GM12801 (cell line): ENCODE measurements around the gene SLC39A9.

Experiments
- CTCF ChIP-seq: IDR thresholded peaks from one replicate; pipeline ENCODE4 v1.5.1; 2011; ENCODE audit warnings: control low read depth; ENCODE audit not compliant: insufficient read length; ENCODE audit errors: extremely low read depth

The SLC39A9 gene

GRCh38 chr14:69500736-69501135, 102.2 kb downstream of the SLC39A9 start:
- no peak for TF ChIP-seq CTCF

GRCh38 chr14:69501423-69501838, 102.9 kb downstream of the SLC39A9 start:
- TF ChIP-seq CTCF: no peak

- TF ChIP-seq CTCF: no peak
Observed at GRCh38 chr14:69504775-69505174, 106.3 kb downstream of the SLC39A9 start.

- TF ChIP-seq CTCF: no peak
Observed at GRCh38 chr14:69505338-69506240, 107.1 kb downstream of the SLC39A9 start.

- TF ChIP-seq CTCF: no peak
Observed at GRCh38 chr14:69506241-69506595, 107.7 kb downstream of the SLC39A9 start.
